Kasumi-1 (cell line): ENCODE results near the gene SEC31A.

Experiments used
- DNase-seq, 2 experiments: peaks; one replicate each; lab custom pipeline; 2025; lab: John Stamatoyannopoulos, UW

Gene SEC31A

DNA sequence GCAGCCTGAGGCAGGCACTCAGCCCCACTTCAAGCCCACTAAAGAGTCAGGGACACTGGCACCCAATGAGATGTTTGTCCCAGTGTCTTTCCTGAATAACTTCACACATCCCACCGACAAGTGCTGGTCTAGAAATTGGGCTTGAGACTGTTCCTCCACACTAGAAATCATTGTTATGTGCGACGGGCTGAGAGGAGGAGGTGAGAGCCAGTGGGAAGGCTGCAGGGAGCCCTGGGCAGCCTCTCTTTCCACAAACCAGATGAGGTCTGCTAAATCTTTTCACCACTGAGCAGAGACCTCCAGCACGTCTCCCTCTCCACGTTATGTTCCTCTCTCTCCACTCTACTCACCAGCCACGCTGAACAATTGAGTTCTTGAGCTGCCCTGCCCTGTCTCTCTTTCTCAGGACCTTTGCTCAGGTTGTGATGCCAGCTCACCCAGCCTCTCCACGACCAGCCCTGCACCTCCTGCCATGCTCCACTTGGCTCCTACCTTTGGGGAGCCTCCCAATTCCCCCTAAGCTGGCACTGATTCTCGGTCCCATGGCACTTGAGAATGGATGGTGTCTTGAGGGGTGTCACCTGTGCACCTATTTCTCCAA lies 100.8 kb downstream of the SEC31A start:
- no peak for DNase-seq

DNA sequence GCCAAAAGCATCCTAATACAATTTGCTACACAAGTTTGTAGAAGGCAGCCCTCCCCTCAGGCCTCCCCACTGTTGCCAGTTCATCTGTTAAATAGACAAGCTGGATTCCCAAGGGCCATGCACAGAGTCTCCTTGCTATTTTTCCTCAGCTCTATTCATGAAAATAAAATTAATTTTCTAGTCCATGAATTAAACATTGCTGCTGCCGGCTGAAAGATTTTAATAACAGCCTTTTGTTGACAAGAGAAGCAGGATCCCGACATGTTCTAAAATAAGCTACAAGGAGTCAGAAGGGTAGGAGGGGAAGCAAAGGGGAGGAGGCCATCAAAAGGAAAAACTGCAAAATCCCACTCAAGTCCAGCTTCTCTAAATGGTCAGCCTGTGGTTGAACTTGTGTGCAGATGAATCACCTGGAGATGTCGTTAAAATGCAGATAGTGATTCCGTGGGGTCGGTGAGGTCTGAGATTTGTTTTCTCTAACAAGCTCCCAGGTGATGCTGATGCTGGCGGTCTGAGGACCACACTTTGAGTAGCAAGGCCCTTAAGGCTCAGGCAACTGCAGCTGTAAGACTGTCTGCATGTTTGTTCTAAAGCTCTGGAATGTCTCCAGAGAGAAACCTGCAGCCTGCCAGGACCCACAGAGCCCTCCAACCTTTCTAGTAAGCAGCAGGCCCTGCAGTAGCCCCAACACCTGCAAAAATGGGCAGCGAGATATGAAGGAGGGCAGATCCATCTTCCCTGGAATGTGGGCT lies 101.8 kb downstream of the SEC31A start:
- no peak for DNase-seq

DNA sequence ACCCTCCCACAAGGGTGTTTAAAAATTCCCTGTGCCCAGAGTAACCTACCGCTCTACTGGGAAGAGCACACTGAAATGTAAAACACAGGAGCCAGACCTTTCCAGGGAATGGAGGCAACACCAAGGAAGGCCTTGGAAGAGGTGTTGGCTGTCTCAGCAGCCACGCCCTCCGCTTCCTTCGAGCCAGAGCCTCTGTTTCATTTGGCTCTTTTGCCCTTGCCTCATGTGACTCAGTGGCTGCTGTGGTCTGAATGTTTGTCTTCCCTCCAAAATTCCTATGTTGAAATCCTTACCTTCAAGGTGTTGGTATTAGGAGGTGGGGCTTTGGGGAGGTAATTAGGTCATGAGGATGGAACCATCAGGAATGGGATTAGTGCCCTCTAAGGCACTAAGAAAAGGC lies 103.6 kb downstream of the SEC31A start:
- no peak for DNase-seq

DNA sequence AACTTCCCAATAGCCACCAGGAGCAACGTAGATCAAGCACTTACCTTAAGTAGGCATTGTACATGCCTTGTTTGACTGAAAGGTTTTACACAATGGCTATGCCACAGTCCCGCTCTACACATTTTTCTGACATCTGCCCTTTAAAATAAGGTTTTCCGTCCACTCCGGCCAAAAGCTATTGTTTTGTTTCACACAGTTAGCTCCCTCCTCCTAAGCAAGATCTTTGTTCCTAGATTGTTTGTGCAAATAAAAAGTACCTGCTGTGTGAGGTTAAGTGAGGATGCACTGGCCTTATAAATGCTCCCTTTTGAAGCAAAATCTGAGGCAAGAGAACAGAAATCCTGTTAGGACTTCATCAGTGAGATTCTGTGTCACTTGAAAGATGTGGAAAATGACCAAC lies 104.1 kb downstream of the SEC31A start:
- no peak for DNase-seq

DNA sequence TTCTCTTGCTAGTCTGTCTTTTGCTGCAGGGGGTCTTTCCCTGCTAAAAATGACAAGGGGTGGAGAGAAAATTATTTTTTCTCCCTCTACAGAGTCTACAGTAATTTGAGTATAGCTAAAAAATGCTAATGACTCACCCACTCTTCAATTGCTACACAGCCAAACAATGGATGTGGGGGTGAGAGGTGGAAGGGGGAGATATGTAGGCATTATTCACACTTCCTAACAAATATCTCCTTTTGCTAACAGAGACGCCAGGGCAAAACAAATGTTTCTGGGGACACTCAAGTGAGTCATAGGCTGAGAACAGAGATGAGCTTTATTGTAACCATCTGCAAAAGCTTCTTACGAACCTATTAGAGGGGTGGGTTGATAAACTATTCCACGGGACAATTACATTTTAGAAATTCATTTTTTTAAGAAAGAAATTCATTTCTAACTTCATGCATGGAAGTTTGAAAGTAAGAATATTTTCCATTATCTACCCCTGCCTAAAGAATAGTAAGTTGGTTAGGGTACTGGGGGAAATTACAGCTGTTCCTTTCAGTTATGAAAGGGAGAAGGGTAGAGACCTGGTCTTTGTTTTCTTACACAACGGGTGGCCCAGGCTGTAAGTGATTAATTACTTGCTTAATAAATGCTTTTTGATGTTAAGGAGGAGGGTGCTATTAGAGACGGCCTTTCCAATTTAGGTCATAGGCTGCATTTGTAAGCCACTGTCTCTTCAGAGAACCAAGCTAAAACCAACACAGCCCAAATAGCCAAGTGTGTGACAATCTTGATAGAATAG lies 105.1 kb downstream of the SEC31A start:
- DNase-seq = no peak

DNA sequence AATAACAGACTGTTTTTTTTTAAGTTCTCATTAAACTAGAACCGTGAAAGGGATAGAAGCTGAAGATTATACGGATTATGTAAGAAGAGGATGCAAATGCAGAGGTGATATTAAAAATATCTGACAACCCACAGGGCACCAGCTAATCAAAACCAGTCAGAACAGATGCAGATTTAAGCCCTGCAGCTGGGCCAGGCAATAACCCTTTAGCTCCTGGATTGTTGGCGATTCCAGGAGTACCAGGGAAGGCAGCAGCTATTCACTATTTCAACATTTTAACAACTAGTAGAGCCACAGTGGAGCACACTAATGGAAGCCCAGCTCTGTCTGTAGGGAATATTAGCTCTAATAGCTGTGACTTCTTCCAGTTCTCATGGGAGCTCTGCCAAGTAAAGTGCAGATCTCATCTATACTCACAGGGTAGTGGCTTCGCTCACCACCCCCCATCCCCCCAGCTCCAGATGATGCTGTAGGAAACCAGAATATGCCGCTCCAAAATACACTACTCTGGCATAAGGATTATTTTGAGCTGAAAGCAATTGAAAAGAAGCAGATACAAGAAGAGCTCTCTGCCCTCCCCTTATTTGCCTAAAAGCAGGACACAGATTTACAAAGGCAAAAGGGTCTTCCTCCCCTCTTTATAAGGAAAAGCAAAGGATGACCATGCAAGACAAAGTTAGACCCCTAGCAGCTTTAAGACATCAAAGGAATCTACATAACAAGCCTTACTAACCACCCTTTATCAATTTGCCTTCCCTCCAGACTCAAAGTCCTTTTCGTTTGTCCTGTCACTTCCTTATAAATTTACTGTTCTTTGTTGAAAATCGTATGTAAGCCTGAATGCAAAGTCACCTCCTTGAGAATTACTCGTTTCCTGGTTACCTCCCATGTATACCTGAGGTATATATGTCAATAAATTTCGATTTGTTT lies 106.0 kb downstream of the SEC31A start:
- peak in 1 of 2 experiments; percentile 18 for DNase-seq

DNA sequence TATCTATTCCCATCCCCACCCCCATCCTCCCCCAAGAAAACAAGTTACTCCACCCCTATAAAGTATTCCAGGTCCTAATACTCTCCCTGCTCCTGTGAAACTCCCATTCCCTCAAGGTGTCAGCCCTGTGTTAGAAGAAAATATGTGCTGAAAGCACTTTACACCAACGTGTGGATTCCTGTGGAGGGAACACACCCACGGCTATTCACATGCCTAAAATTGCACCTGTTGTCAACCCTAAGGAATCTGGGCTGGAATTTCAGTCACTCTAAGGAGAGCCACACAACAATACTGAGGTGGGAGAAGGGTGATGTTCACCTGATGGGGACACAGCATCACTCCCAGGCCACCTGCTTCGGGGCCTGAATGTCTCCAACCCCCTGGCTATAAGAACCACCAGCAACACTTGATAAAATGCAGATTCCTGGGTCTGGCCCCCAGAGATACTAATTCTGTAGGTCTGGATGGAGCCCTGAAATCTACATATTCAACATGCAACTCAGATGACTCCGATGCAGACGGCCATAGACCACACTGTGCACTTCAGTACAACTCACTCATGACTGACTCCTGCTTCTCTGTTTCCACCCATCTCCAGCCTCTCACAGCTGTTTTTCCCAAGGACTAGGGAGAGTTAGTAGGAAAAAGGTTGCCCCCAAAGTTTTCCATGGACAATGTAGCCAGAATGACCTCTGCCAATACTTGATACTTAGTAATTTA lies 108.2 kb downstream of the SEC31A start:
- DNase-seq = no peak

DNA sequence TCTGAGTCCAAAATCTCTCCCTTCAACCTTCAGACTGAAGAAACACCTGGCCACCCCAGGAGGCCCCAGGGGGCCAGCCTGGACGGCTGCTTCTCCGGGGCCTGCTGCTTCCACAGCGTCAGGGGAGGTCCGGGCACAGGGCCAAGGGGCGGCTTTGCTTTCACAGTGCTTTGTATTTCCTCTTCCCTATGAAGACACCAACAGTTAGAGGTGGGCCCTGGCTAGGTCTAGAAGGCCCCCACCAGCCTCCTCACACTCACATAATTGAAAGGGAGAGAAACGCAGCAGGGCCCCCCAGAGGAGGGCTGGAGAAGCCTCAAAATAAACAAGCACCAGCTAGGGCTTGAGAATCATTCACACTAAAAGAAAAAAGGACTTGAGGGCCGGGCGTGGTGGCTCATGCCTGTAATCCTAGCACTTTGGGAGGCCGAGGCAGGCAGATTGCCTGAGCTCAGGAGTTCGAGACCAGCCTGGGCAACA lies 110.2 kb downstream of the SEC31A start:
- peak; percentile 72 to 75 for DNase-seq

DNA sequence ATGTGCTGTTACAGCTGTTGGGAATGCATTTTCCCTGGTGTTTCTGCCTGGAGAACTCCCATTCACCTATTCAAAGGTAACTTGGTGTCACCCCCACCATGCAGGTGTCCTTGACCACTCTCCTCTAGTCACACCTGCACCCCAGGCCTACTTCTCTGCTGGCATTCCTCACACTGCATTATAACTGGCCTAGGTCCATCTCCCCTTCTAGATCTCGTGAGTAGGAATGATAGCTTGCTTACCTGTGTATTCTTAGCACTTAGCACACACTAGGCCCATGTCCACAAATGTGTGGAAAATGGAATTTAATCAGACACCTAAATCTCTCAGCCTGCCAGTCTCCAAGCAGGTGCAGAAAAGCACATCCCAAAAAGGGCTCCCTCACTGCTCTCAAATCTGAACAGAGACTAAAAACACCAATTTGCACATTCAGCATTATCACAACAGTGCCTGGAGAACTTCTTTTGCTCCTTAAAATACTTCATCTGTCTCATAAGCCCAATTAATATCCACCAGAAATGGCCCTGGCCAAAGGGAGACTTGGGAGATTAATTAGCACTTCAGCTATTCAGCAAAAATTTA lies 110.7 kb downstream of the SEC31A start:
- DNase-seq = no peak

DNA sequence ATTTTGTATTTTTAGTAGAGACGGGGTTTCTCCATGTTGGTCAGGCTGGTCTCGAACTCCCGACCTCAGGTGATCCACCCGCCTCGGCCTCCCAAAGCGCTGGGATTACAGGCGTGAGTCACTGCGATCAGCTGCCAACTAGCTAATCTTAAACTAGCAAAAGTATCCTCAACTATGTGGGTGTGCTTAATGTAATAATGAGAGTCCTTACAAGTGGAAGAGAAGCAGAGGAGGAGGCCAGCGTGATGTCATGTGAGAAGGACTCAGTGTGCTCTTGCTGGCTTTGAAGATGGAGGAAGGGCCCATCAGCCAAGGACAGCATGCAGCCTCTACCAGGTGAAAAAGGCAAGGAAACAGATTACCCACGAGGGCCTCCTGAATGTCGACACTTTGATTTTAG lies 111.9 kb downstream of the SEC31A start:
- DNase-seq = no peak

DNA sequence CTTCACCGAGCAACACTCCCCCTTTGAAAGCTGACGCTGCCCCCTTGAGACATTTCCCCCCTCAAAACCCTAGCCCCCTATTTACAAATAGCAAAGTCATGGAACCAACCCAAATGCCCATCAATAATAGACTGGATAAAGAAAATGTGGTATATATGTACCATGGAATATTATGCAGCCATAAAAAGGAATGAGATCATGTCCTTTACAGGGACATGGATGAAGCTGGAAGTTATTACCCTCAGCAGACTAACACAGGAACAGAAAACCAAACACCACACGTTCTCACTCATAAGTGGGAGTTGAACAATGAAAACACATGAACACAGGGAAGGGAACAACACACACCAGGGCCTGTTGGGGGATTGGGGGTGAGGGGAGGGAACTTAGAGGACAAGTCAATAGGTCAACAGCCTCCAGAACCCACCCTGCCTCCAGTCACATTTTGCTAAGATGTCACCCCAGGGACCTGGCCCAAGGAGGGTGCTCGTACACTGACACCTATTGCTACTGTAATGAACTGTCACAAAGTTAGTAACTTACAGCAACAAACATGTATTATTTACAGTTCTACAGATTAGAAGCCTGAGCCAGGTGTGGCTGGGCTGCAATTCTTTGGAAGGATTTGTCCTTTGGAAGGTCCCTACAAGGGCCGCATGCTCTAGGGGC lies 113.0 kb downstream of the SEC31A start:
- DNase-seq = no peak

DNA sequence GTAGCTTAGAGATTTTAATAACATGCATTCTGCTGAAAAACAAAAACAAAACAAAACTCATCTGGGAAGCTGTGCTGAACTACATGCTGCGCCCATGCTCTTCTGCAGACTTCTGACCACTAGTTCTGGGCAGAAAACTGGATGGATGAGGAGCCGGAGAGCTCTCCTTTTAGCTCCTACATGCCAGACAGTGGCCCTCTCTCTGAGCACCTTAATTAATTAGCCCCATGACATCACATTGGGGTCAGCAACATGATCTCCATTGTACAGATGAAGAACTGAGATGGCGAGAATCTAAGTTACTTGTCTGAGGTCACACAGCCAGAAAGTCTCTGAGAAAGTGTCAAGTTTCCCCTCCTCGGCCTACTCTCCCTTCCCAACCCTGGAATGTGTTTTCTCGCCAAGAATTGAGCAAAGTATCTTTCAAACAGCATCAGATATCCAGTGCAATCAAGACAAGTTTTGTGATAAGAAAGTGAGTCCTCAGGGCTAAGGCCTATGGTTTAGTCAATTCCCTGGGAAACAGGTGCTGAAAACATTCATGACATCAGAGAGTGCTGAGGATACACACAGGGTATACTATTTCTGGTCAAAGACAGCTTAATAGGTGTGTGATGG lies 113.9 kb downstream of the SEC31A start:
- no peak for DNase-seq

DNA sequence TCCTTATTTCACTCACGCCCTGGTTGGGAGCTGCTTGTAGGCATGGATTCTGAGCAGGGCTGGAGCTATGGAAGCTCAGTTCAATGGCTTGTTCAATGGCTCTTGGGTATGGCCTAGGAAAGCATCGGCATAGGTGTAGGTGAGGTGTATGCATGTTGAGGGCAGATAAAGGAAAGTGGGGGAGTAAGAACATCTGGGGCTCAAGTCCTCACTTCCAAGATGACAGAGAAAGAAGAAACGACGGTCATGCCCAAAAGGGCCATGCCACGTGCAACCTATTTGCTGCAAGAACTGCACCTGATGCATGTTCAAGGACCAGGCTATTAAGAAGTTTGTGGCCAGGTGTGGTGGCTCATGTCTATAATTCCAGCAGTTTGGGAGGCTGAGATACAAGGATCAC lies 115.7 kb downstream of the SEC31A start:
- no peak for DNase-seq

DNA sequence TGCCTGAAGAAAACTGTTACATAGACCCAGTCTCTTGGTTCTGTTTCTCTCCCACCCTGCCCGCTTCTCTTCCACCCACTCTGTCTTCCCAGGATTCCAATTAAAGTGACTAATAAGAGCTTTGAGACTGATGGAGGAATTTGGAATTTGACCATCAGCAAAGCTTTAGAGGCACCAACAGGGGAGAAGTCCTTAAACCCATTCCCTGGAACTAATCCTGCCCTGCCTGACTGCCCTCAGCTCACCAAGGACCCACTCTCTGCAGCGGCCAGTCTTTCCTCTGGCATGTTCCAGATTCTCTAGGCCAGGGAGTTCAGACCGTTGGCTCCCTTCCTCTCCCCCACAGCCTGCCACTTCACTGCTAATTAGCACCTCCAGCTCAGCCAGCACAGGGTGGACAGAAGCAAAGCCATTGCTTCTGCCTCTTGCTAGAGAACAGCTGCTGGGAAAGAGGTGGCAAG lies 116.2 kb downstream of the SEC31A start:
- DNase-seq = no peak

DNA sequence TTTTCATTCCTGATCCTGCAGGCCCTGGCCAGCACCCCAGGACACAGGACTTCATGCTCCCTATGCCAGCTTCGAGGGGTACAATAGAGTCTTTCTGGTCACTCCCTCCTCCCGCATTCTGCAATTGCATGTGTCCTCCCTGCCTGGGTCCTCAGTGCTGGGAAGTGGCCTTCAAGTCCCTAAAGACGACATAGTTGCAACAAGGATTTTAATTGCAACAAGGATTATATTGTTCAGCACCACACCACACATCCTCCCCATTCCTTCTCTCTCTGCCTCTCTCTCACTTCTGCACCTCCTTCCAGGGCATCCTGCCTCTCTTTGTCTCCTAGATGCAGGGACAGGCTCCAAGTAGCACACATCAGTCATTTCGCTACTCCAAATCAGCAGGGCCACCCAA lies 117.9 kb downstream of the SEC31A start:
- DNase-seq = no peak

DNA sequence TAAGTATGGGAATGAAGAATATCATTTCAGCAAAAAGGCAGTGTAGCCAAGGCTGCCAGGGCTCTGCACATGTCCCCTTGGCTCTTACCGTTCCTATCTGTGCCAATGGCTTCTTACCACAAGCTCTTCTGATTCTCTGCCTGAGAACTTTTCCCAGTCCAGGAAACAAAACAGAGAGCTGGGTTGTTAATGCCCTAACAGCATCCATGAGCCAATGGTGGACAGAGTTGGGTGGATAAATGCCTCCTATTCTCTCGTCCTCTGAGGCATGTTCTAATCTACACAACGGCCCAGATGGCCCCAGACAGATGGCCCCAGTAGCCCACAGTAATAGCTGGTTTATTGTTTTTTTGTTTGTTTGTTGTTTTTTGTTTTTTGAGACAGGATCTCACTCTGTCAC lies 120.3 kb downstream of the SEC31A start:
- DNase-seq = no peak
